Esophagus muscularis mucosa (tissue), 4 donors: Measurements from ENCODE around the gene MARVELD2.

Experiments used
- EP300 ChIP-seq: sonication (generic); formaldehyde crosslinking; IDR thresholded peaks from one replicate; pipeline ENCODE4 v1.6.1; 2017; ENCODE audit warnings: antibody characterized with exemption
- POLR2A ChIP-seq: fragments of 450-650 bp; IDR thresholded peaks from one replicate; pipeline ENCODE4 v1.6.1; 2017; ENCODE audit warnings: antibody characterized with exemption, moderate library complexity, mild to moderate bottlenecking, low read depth
- POLR2AphosphoS5 ChIP-seq, 2 donors: sonication (generic); formaldehyde crosslinking; IDR thresholded peaks; one replicate each; pipeline ENCODE4 v1.6.1; 2017; ENCODE audit warnings: antibody characterized with exemption in 2 of 2
- TF ChIP-seq, protein P1 (sequence below), 3 experiments: fragments of 200-600 bp in 2 of 3; fragments of 450-650 bp in 1 of 3; sonication (generic) in 2 of 3; IDR thresholded peaks; one replicate each; pipeline ENCODE4 v1.5.1; 2017 to 2019; ENCODE audit warnings: antibody characterized with exemption in 3 of 3, mild to moderate bottlenecking in 2 of 3, moderate library complexity in 1 of 3

DNA sequence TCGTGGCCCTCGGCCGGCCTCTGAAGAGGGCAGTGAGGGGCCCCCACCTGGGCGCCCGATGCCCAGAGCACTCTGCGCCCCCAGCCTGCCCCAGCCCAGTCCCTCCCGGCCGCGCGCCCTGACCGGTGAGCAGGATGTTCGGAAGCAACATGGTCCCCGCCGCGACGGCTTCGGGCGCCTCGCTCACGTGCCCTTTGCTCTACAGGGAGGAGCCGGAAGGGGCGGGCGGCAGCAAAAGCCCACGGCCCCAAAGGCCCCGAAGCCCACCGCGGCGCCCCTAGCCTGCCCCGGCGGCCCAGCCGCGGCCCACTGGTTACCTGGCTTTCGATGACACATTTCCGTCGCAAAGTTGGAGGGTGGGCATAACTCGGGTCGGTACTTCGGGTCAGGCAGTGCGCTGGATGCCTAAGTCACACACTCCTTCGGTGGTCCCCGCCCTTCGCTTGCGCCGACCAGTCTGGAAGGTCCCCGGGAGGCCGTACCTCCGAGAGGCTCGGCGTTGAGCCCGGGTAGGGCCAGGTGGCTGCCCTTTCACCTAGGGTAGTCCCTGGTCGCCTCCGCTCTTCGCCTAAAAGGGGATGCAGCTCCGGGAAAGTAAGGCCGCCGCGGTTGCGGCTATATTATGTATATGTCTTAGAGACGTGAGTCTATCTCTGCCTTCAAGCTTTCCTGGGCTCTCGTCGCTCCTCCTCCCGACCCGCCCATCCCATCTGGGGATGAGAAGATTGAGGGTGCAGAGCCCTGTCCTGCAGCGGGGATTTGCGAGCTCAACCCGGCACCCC lies 45.4 kb upstream of the MARVELD2 start, which contains the start of the genes AK6, RAD17 and TAF9:
- TF ChIP-seq, protein P1, sequence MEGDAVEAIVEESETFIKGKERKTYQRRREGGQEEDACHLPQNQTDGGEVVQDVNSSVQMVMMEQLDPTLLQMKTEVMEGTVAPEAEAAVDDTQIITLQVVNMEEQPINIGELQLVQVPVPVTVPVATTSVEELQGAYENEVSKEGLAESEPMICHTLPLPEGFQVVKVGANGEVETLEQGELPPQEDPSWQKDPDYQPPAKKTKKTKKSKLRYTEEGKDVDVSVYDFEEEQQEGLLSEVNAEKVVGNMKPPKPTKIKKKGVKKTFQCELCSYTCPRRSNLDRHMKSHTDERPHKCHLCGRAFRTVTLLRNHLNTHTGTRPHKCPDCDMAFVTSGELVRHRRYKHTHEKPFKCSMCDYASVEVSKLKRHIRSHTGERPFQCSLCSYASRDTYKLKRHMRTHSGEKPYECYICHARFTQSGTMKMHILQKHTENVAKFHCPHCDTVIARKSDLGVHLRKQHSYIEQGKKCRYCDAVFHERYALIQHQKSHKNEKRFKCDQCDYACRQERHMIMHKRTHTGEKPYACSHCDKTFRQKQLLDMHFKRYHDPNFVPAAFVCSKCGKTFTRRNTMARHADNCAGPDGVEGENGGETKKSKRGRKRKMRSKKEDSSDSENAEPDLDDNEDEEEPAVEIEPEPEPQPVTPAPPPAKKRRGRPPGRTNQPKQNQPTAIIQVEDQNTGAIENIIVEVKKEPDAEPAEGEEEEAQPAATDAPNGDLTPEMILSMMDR (IDR thresholded peaks at IDR 0.05): peak in 1 of 3 experiments; percentile 4
- TF ChIP-seq POLR2AphosphoS5 (IDR thresholded peaks at IDR 0.05) (peak; percentile 78 to 89), EP300 (no peak), POLR2A (peak; percentile 36)
